Smooth muscle cell (in vitro differentiated cells): ENCODE measurements around the gene TACO1. TPM values are rescaled to one million over a fixed set of nuclear protein-coding genes. Genes with fewer than 3 reads are reported as not detected.

ENCODE experiments used
- DNase-seq: peaks from one replicate; lab custom pipeline; 2025; ENCODE audit not compliant: unreplicated experiment; lab: John Stamatoyannopoulos, UW
- H2AFZ ChIP-seq: fragments of 200-600 bp; sonication (generic); 2 replicates; pipeline ENCODE4 v1.6.0; 2016; ENCODE audit warnings: antibody characterized with exemption, low read depth, mild to moderate bottlenecking
- H3F3A ChIP-seq: fragments of 200-600 bp; sonication (generic); 2 replicates; pipeline ENCODE4 v1.6.0; 2017; ENCODE audit warnings: antibody characterized with exemption, low read depth
- H3K27ac ChIP-seq: fragments of 200-600 bp; sonication (generic); 2 replicates; pipeline ENCODE4 v1.5.1; 2016; ENCODE audit warnings: low read depth, mild to moderate bottlenecking
- H3K27me3 ChIP-seq: fragments of 200-600 bp; sonication (generic); 2 replicates; pipeline ENCODE4 v1.6.1; 2016; ENCODE audit warnings: low read depth, mild to moderate bottlenecking
- H3K36me3 ChIP-seq: fragments of 200-600 bp; sonication (generic); 2 replicates; pipeline ENCODE4 v1.5.1; 2016; ENCODE audit warnings: low read depth
- H3K4me1 ChIP-seq: fragments of 200-600 bp; sonication (generic); 2 replicates; pipeline ENCODE4 v1.5.1; 2016; ENCODE audit warnings: low read depth
- H3K4me2 ChIP-seq: fragments of 200-600 bp; sonication (generic); 2 replicates; pipeline ENCODE4 v1.6.0; 2016; ENCODE audit warnings: mild to moderate bottlenecking
- H3K4me3 ChIP-seq: fragments of 200-600 bp; sonication (generic); 2 replicates; pipeline ENCODE4 v1.5.1; 2016; ENCODE audit warnings: mild to moderate bottlenecking
- H3K79me2 ChIP-seq: fragments of 200-600 bp; sonication (generic); 2 replicates; pipeline ENCODE4 v1.6.0; 2016; ENCODE audit warnings: low read depth, mild to moderate bottlenecking
- H3K9ac ChIP-seq: fragments of 200-600 bp; sonication (generic); 2 replicates; pipeline ENCODE4 v1.6.0; 2016; ENCODE audit warnings: low read depth
- H3K9me3 ChIP-seq: fragments of 200-600 bp; sonication (generic); replicated peaks from 2 replicates; pipeline ENCODE4 v1.5.1; 2016; ENCODE audit warnings: low read depth
- H4K20me1 ChIP-seq: fragments of 200-600 bp; sonication (generic); 2 replicates; pipeline ENCODE4 v1.6.0; 2016; ENCODE audit warnings: low read depth
- WGBS: methylation state at CpG from one replicate; pipeline ENCODE4 v1.1.7; 2016; ENCODE audit warnings: low lambda C conversion rate; 5-methylcytosine and 5-hydroxymethylcytosine counted together
- polyA plus RNA-seq: library from polyadenylated mRNA; unstranded; fragments of >200 nt; fragmentation: Nextera tagmentation; extraction: Ambion mirVana; gene quantifications from 2 replicates; pipeline ENCODE4 v1.2.1, GENCODE V29; 2016
- total RNA-seq: library from RNA; depleted of rRNA; stranded (reverse); fragments of >200 nt; gene quantifications from 2 replicates; pipeline ENCODE4 v1.2.3, GENCODE V29; 2014
- TF ChIP-seq, protein P1 (sequence below): fragments of 200-600 bp; sonication (generic); IDR thresholded peaks from 2 replicates; pipeline ENCODE4 v1.5.1; 2017; ENCODE audit warnings: borderline replicate concordance, mild to moderate bottlenecking, antibody characterized with exemption; ENCODE audit not compliant: insufficient read depth, poor library complexity, severe bottlenecking

Gene TACO1
- total and polyA plus RNA-seq, 2 experiments from 2014 or later: 12.7 to 32.3 TPM

DNA sequence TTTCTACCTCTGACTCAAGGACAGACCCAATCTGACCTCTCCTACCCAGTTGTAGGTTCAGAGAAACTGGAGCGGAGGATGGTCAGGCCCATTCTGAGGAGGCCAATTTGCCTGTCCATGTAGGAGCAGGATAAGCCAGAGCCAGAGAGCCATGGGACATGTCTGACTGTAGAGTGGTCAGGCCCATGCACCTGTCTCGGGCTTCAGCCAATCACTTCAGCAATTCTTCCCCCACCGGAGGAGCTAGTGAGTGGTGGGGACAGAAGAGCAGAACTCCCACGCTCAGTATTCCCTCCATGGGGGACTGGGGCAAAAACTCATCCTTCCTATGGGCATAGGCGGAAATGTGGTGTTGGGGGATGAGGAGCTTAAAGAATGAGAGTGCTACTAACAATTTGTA is 36.1 kb upstream of the TACO1 start:
- Histone ChIP-seq H4K20me1 (peaks cover 98% of the 10 kb centered on the region), H3K4me2 (no peak overlapping the region), H3K27ac (no peak overlapping the region), H3K36me3 (no peaks in the 10 kb centered on the region), H3K9ac (no peak overlapping the region), H3K79me2 (peaks cover 94% of the 10 kb centered on the region), H2AFZ (no peak overlapping the region), H3K27me3 (no peaks in the 10 kb centered on the region), H3K4me3 (no peak overlapping the region), H3K4me1 (no peaks in the 10 kb centered on the region), H3F3A (no peaks in the 10 kb centered on the region), H3K9me3 (no peaks in the 10 kb centered on the region)
- DNase-seq: no peak
- WGBS: 96% methylated on average over 5 of the region's 5 CpGs
- TF ChIP-seq, protein P1, sequence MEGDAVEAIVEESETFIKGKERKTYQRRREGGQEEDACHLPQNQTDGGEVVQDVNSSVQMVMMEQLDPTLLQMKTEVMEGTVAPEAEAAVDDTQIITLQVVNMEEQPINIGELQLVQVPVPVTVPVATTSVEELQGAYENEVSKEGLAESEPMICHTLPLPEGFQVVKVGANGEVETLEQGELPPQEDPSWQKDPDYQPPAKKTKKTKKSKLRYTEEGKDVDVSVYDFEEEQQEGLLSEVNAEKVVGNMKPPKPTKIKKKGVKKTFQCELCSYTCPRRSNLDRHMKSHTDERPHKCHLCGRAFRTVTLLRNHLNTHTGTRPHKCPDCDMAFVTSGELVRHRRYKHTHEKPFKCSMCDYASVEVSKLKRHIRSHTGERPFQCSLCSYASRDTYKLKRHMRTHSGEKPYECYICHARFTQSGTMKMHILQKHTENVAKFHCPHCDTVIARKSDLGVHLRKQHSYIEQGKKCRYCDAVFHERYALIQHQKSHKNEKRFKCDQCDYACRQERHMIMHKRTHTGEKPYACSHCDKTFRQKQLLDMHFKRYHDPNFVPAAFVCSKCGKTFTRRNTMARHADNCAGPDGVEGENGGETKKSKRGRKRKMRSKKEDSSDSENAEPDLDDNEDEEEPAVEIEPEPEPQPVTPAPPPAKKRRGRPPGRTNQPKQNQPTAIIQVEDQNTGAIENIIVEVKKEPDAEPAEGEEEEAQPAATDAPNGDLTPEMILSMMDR: no peak

DNA sequence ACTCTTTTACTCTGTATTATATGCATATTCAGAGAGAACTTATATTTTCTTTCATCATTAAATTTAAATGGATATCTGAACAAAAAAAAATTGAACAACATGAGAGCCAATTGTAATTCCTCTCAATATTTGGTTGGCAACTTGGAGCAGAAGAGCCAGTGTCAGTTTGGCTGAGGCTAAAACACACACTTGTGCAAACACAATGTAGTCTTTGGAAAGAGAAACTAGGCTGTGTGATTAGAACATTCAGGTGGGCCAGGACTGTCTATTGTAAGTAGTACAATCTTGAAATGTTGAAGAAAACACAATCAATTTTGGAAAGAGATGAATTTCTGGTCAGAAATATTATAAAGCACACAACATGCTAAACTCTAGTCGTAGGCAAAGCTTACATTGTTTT is 33.5 kb upstream of the TACO1 start:
- Histone ChIP-seq H2AFZ (no peak overlapping the region), H3K9ac (no peak overlapping the region), H3K9me3 (no peaks in the 10 kb centered on the region), H3K79me2 (peaks cover 94% of the 10 kb centered on the region), H3K4me2 (no peak overlapping the region), H3F3A (no peaks in the 10 kb centered on the region), H3K36me3 (no peaks in the 10 kb centered on the region), H3K4me1 (peaks cover 5% of the 10 kb centered on the region), H3K27me3 (no peaks in the 10 kb centered on the region), H3K27ac (no peak overlapping the region), H3K4me3 (no peak overlapping the region), H4K20me1 (peaks cover 98% of the 10 kb centered on the region)
- TF ChIP-seq, protein P1: no peak
- whole genome bisulfite sequencing: 96% methylated on average over 1 of the region's 1 CpG
- no peak for DNase-seq

DNA sequence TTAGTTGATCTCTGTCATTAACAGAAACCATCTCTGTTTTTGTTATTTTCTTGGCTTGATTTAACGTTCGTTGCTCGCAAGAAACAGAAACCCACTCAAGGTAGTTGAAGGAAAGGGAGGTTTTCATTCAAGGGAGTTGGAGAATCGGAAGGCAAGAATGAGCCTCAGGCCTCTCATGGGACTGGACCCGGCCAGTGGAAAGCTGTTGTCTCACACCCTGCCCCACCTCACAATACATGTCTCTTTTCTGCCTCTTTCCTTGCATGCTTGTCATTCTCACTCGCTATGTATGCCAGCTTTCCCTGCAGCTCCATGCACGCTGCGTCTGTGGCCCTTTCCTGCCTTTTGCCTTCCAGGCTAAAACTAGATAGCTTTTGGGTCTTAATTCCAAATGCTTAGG is 32.1 kb upstream of the TACO1 start:
- H3K27ac ChIP-seq: no peak overlapping the region
- H3K4me2 ChIP-seq: no peak overlapping the region
- peaks cover 100% of the 10 kb centered on the region for H4K20me1 ChIP-seq
- DNase-seq: no peak
- H3K9me3 ChIP-seq: no peaks in the 10 kb centered on the region
- no peak overlapping the region for H3K9ac ChIP-seq
- TF ChIP-seq, protein P1: no peak
- peaks cover 5% of the 10 kb centered on the region for H3K4me1 ChIP-seq
- WGBS: 89% methylated on average over 8 of the region's 8 CpGs
- no peaks in the 10 kb centered on the region for H3F3A ChIP-seq
- H3K79me2 ChIP-seq: peaks cover 95% of the 10 kb centered on the region
- H3K36me3 ChIP-seq: no peaks in the 10 kb centered on the region
- no peak overlapping the region for H2AFZ ChIP-seq
- no peaks in the 10 kb centered on the region for H3K27me3 ChIP-seq
- no peak overlapping the region for H3K4me3 ChIP-seq

DNA sequence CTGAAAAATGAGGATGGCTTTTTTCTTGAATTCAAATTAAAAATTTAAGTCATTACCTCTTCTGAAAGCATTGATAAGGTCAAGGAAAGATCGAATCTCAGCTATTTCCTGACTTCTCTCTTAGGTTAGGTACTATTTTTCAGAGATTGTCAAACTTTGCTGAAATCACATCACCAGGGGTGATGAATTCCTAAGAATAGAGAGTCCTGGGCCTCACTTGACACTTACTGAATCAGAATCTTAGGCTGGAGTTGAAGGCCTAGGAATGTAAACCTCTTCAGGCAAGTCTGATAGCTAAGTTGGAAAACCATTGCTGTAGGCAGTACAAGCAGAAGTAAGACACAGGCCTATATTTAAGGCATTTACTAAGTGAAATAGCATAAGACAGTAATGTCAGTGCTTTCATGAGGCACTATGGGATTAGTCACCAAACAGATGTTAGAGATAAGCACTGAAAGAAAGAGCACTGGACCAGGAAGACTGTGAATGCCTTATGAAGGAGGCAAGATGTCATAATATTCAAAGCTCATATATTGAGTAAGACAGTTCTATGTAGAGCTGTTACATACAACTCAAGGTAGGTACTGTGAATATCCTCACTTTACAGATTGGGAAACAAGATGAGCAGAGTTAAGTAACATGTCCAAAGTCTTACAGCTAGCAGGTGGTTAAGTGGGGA is 28.9 kb upstream of the TACO1 start:
- peaks cover 100% of the 10 kb centered on the region for H4K20me1 ChIP-seq
- TF ChIP-seq, protein P1: no peak
- no peak for DNase-seq

More for the DNA sequence above, 28.9 kb upstream of the TACO1 start:
- 91% methylated on average over 1 of the region's 1 CpG for WGBS
- H3K9ac ChIP-seq: no peak overlapping the region
- H3F3A ChIP-seq: no peaks in the 10 kb centered on the region
- no peak overlapping the region for H3K4me3 ChIP-seq
- peaks cover 93% of the 10 kb centered on the region for H3K79me2 ChIP-seq
- H3K36me3 ChIP-seq: no peaks in the 10 kb centered on the region
- H3K27ac ChIP-seq: peak overlapping the region; percentile 41
- no peaks in the 10 kb centered on the region for H3K9me3 ChIP-seq
- peak overlapping the region; percentile 2 for H3K4me2 ChIP-seq
- no peaks in the 10 kb centered on the region for H3K27me3 ChIP-seq
- H3K4me1 ChIP-seq: peaks cover 5% of the 10 kb centered on the region
- H2AFZ ChIP-seq: no peak overlapping the region
